GM23338 (cell line): ENCODE data around the gene MRNIP. TPM values are rescaled to one million over a fixed set of nuclear protein-coding genes. Genes with fewer than 3 reads are reported as not detected.

Experiments used
- ATAC-seq: fragments of 200-7000 bp; cut with Tn5 transposase; 3 replicates; pipeline ENCODE4 v1.9.1; 2020
- DNase-seq: peaks from one replicate; pipeline ENCODE4 v3.0.0-alpha.2; 2015; ENCODE audit warnings: low spot score
- H2AFZ ChIP-seq: fragments of 200-600 bp; sonication (generic); 2 replicates; pipeline ENCODE4 v1.8.0; 2016; ENCODE audit warnings: antibody characterized with exemption, mild to moderate bottlenecking, moderate library complexity
- H3F3A ChIP-seq: fragments of 200-600 bp; sonication (generic); replicated peaks from 2 replicates; pipeline ENCODE4 v1.8.0; 2017; ENCODE audit warnings: antibody characterized with exemption, mixed run types, low read depth
- H3K27ac ChIP-seq: fragments of 200-600 bp; sonication (generic); 2 replicates; pipeline ENCODE4 v1.6.1; 2016; ENCODE audit warnings: low read depth
- H3K27me3 ChIP-seq: fragments of 200-600 bp; sonication (generic); 2 replicates; pipeline ENCODE4 v1.8.0; 2016; ENCODE audit warnings: mild to moderate bottlenecking, mixed run types, moderate library complexity; ENCODE audit not compliant: insufficient read depth
- H3K36me3 ChIP-seq: fragments of 200-600 bp; sonication (generic); 2 replicates; pipeline ENCODE4 v1.8.0; 2016; ENCODE audit warnings: mild to moderate bottlenecking; ENCODE audit not compliant: insufficient read depth
- H3K4me1 ChIP-seq: fragments of 200-600 bp; sonication (generic); 2 replicates; pipeline ENCODE4 v1.8.0; 2016; ENCODE audit warnings: mild to moderate bottlenecking, moderate library complexity; ENCODE audit not compliant: insufficient read depth
- H3K4me2 ChIP-seq: fragments of 200-600 bp; sonication (generic); 2 replicates; pipeline ENCODE4 v1.7.1; 2017; ENCODE audit warnings: mixed run types
- H3K4me3 ChIP-seq: fragments of 200-600 bp; sonication (generic); 2 replicates; pipeline ENCODE4 v1.6.1; 2016; ENCODE audit warnings: mixed run types
- H3K79me2 ChIP-seq: fragments of 200-600 bp; sonication (generic); replicated peaks from 2 replicates; pipeline ENCODE4 v1.8.0; 2017; ENCODE audit warnings: mild to moderate bottlenecking; ENCODE audit not compliant: insufficient read depth
- H3K9me2 ChIP-seq: fragments of 200-600 bp; sonication (generic); 2 replicates; pipeline ENCODE4 v1.8.0; 2017; ENCODE audit not compliant: insufficient read depth
- H4K20me1 ChIP-seq: fragments of 200-600 bp; sonication (generic); replicated peaks from 2 replicates; pipeline ENCODE4 v1.8.0; 2017; ENCODE audit warnings: mild to moderate bottlenecking; ENCODE audit not compliant: insufficient read depth
- H3K27ac Mint-ChIP-seq: 2 replicates; pipeline ENCODE4 v1.8.0; 2020; ENCODE audit warnings: inconsistent platforms, mild to moderate bottlenecking, moderate library complexity, mixed read lengths
- H3K27me3 Mint-ChIP-seq: 3 replicates; pipeline ENCODE4 v1.8.0; 2022; ENCODE audit warnings: low read depth, mild to moderate bottlenecking, moderate library complexity, mixed read lengths, inconsistent platforms; ENCODE audit not compliant: insufficient read depth, poor library complexity
- H3K36me3 Mint-ChIP-seq: 3 replicates; pipeline ENCODE4 v1.8.0; 2021; ENCODE audit warnings: low read depth, mild to moderate bottlenecking, inconsistent platforms, moderate library complexity, mixed read lengths
- H3K4me1 Mint-ChIP-seq: 3 replicates; pipeline ENCODE4 v1.8.0; 2020; ENCODE audit warnings: mild to moderate bottlenecking, inconsistent platforms, mixed read lengths
- H3K4me3 Mint-ChIP-seq: 3 replicates; pipeline ENCODE4 v1.8.0; 2021; ENCODE audit warnings: moderate library complexity, mild to moderate bottlenecking, inconsistent platforms, mixed read lengths
- H3K9me3 Mint-ChIP-seq: 3 replicates; pipeline ENCODE4 v1.8.0; 2020; ENCODE audit warnings: moderate library complexity, mild to moderate bottlenecking, inconsistent platforms, mixed read lengths
- CREB1 ChIP-seq: fragments of 250-450 bp; sonication (Bioruptor Pico); IDR thresholded peaks from 2 replicates; pipeline ENCODE4 v1.5.0; 2020; ENCODE audit warnings: low read depth, mild to moderate bottlenecking, moderate library complexity
- EZH2 ChIP-seq: fragments of 200-600 bp; sonication (generic); IDR thresholded peaks from one replicate; pipeline ENCODE4 v1.8.0; 2017; ENCODE audit warnings: antibody characterized with exemption, mild to moderate bottlenecking, low read depth; ENCODE audit not compliant: unreplicated experiment
- EZH2phosphoT487 ChIP-seq: fragments of 200-600 bp; sonication (generic); IDR thresholded peaks from one replicate; pipeline ENCODE4 v1.8.1; 2018; ENCODE audit warnings: antibody characterized with exemption; ENCODE audit not compliant: unreplicated experiment
- JUNB ChIP-seq: IDR thresholded peaks from one replicate; pipeline ENCODE4 v1.6.1; 2016; ENCODE audit warnings: antibody characterized with exemption; ENCODE audit not compliant: unreplicated experiment
- NANOG ChIP-seq: IDR thresholded peaks from 2 replicates; pipeline ENCODE4 v1.6.1; 2016; ENCODE audit warnings: antibody characterized with exemption, borderline replicate concordance
- POLR2AphosphoS5 ChIP-seq: IDR thresholded peaks from 2 replicates; pipeline ENCODE4 v1.6.1; 2016; ENCODE audit warnings: antibody characterized with exemption, low read depth
- STAT1 ChIP-seq: IDR thresholded peaks from one replicate; pipeline ENCODE4 v1.6.1; 2016; ENCODE audit warnings: antibody characterized with exemption; ENCODE audit not compliant: unreplicated experiment
- ZNF114 ChIP-seq: fragments of 250-450 bp; sonication (Bioruptor Pico); IDR thresholded peaks from 2 replicates; pipeline ENCODE4 v1.5.0; 2020; ENCODE audit warnings: mild to moderate bottlenecking, moderate library complexity
- ZNF331 ChIP-seq: fragments of 250-450 bp; sonication (Bioruptor Pico); IDR thresholded peaks from 2 replicates; pipeline ENCODE4 v1.5.0; 2020; ENCODE audit warnings: low read depth, mild to moderate bottlenecking, moderate library complexity
- polyA plus RNA-seq: library from polyadenylated mRNA; unstranded; fragments of >200 nt; fragmentation: Nextera tagmentation; extraction: Ambion mirVana; gene quantifications from 2 replicates; pipeline ENCODE4 v1.2.1, GENCODE V29; 2016
- total RNA-seq: library from RNA; depleted of rRNA; stranded (reverse); fragments of >200 nt; shearing (Covaris generic); gene quantifications from 2 replicates; pipeline ENCODE4 v1.2.3, GENCODE V29; 2014
- TF ChIP-seq, protein P1 (sequence below): fragments of 250-450 bp; sonication (Bioruptor Pico); IDR thresholded peaks from 2 replicates; pipeline ENCODE4 v1.5.0; 2020; ENCODE audit warnings: mild to moderate bottlenecking, moderate library complexity
- TF ChIP-seq, protein P2 (sequence below), 2 experiments: fragments of 200-600 bp in 1 of 2; sonication (generic) in 1 of 2; conservative IDR thresholded peaks; 2 replicates each; pipeline versions ENCODE4 v1.5.1 to v1.6.1; 2016 to 2017; ENCODE audit warnings: antibody characterized with exemption in 2 of 2, low read depth in 2 of 2, mild to moderate bottlenecking in 2 of 2, moderate library complexity in 1 of 2
- TF ChIP-seq, protein P3 (sequence below): IDR thresholded peaks from one replicate; pipeline ENCODE4 v1.6.1; 2018; ENCODE audit warnings: antibody characterized with exemption; ENCODE audit not compliant: unreplicated experiment
- TF ChIP-seq, protein P4 (sequence below): IDR thresholded peaks from 2 replicates; pipeline ENCODE4 v1.6.1; 2016; ENCODE audit warnings: antibody characterized with exemption

MRNIP gene
- total and polyA plus RNA-seq, 2 experiments from 2014 or later, result 18.2 to 34.4 TPM

DNA sequence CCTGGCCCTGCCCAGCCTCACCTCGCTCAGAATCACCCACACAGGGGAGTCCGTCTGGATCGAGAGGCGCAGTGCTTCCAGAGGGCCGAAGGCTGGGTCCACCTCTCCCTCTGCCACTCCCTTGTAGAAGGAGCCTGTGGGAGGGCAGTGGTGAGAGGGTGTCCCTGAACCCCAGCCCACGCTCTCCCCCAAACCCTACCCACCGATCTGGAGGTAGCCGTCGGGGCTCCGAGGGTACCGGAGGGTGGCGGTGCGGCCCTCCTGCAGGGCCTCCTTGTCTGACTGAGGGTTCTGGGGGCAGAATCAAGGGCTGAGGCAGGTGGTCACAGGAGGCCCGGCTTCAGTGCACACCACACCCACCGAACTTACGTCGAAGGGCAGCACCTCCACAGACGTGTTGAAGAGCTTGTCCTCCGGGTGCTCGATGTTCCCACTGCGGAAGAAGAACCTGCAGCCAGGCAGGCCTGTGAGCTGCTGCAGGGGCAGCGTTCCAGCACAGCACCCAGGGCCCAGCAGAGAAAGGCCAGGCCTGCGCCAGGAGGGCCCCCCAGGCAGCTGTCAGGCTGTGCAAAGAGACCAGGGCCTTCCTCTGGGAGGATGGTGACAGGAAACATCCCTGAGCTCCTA is 60.4 kb downstream of the MRNIP start:
- ATAC-seq, result no peak
- H3K27me3 Mint-ChIP-seq, result peaks cover 20% of the 10 kb centered on the region

More for the DNA sequence above, 60.4 kb downstream of the MRNIP start:
- peaks cover 34% of the 10 kb centered on the region for H3K36me3 Mint-ChIP-seq
- Histone ChIP-seq H3K27me3 (no peaks in the 10 kb centered on the region), H3K9me2 (no peaks in the 10 kb centered on the region), H3F3A (peaks cover 10% of the 10 kb centered on the region), H3K27ac (no peak overlapping the region), H3K4me1 (peaks cover 18% of the 10 kb centered on the region), H3K4me2 (no peak overlapping the region), H3K36me3 (no peaks in the 10 kb centered on the region; the same call in 1 of the 2 replicates), H3K79me2 (no peaks in the 10 kb centered on the region), H4K20me1 (peaks cover 9% of the 10 kb centered on the region; the same call in 1 of the 2 replicates), H3K4me3 (no peak overlapping the region), H2AFZ (no peak overlapping the region)
- H3K27ac Mint-ChIP-seq, result no peak overlapping the region
- DNase-seq, result no peak
- peaks cover 23% of the 10 kb centered on the region for H3K4me1 Mint-ChIP-seq
- H3K4me3 Mint-ChIP-seq, result no peak overlapping the region
- no peaks in the 10 kb centered on the region for H3K9me3 Mint-ChIP-seq
- TF ChIP-seq ZNF114 (no peak), POLR2AphosphoS5 (no peak), CREB1 (CRISPR knock-in tag) (no peak), ZNF331 (CRISPR knock-in tag) (no peak), STAT1 (no peak), EZH2 (no peak), EZH2phosphoT487 (no peak), JUNB (no peak), NANOG (no peak)
- TF ChIP-seq, protein P1, sequence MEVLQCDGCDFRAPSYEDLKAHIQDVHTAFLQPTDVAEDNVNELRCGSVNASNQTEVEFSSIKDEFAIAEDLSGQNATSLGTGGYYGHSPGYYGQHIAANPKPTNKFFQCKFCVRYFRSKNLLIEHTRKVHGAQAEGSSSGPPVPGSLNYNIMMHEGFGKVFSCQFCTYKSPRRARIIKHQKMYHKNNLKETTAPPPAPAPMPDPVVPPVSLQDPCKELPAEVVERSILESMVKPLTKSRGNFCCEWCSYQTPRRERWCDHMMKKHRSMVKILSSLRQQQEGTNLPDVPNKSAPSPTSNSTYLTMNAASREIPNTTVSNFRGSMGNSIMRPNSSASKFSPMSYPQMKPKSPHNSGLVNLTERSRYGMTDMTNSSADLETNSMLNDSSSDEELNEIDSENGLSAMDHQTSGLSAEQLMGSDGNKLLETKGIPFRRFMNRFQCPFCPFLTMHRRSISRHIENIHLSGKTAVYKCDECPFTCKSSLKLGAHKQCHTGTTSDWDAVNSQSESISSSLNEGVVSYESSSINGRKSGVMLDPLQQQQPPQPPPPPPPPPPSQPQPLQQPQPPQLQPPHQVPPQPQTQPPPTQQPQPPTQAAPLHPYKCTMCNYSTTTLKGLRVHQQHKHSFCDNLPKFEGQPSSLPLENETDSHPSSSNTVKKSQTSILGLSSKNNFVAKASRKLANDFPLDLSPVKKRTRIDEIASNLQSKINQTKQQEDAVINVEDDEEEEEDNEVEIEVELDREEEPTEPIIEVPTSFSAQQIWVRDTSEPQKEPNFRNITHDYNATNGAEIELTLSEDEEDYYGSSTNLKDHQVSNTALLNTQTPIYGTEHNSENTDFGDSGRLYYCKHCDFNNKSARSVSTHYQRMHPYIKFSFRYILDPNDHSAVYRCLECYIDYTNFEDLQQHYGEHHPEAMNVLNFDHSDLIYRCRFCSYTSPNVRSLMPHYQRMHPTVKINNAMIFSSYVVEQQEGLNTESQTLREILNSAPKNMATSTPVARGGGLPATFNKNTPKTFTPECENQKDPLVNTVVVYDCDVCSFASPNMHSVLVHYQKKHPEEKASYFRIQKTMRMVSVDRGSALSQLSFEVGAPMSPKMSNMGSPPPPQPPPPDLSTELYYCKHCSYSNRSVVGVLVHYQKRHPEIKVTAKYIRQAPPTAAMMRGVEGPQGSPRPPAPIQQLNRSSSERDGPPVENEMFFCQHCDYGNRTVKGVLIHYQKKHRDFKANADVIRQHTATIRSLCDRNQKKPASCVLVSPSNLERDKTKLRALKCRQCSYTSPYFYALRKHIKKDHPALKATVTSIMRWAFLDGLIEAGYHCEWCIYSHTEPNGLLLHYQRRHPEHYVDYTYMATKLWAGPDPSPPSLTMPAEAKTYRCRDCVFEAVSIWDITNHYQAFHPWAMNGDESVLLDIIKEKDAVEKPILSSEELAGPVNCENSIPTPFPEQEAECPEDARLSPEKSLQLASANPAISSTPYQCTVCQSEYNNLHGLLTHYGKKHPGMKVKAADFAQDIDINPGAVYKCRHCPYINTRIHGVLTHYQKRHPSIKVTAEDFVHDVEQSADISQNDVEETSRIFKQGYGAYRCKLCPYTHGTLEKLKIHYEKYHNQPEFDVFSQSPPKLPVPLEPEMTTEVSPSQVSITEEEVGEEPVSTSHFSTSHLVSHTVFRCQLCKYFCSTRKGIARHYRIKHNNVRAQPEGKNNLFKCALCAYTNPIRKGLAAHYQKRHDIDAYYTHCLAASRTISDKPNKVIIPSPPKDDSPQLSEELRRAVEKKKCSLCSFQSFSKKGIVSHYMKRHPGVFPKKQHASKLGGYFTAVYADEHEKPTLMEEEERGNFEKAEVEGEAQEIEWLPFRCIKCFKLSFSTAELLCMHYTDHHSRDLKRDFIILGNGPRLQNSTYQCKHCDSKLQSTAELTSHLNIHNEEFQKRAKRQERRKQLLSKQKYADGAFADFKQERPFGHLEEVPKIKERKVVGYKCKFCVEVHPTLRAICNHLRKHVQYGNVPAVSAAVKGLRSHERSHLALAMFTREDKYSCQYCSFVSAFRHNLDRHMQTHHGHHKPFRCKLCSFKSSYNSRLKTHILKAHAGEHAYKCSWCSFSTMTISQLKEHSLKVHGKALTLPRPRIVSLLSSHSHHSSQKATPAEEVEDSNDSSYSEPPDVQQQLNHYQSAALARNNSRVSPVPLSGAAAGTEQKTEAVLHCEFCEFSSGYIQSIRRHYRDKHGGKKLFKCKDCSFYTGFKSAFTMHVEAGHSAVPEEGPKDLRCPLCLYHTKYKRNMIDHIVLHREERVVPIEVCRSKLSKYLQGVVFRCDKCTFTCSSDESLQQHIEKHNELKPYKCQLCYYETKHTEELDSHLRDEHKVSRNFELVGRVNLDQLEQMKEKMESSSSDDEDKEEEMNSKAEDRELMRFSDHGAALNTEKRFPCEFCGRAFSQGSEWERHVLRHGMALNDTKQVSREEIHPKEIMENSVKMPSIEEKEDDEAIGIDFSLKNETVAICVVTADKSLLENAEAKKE (CRISPR knock-in tag), result no peak
- TF ChIP-seq, protein P2, sequence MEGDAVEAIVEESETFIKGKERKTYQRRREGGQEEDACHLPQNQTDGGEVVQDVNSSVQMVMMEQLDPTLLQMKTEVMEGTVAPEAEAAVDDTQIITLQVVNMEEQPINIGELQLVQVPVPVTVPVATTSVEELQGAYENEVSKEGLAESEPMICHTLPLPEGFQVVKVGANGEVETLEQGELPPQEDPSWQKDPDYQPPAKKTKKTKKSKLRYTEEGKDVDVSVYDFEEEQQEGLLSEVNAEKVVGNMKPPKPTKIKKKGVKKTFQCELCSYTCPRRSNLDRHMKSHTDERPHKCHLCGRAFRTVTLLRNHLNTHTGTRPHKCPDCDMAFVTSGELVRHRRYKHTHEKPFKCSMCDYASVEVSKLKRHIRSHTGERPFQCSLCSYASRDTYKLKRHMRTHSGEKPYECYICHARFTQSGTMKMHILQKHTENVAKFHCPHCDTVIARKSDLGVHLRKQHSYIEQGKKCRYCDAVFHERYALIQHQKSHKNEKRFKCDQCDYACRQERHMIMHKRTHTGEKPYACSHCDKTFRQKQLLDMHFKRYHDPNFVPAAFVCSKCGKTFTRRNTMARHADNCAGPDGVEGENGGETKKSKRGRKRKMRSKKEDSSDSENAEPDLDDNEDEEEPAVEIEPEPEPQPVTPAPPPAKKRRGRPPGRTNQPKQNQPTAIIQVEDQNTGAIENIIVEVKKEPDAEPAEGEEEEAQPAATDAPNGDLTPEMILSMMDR (conservative IDR thresholded peaks at IDR 0.05; ENCODE audit: low read depth in 2 of 2), result no peak
- TF ChIP-seq, protein P3, sequence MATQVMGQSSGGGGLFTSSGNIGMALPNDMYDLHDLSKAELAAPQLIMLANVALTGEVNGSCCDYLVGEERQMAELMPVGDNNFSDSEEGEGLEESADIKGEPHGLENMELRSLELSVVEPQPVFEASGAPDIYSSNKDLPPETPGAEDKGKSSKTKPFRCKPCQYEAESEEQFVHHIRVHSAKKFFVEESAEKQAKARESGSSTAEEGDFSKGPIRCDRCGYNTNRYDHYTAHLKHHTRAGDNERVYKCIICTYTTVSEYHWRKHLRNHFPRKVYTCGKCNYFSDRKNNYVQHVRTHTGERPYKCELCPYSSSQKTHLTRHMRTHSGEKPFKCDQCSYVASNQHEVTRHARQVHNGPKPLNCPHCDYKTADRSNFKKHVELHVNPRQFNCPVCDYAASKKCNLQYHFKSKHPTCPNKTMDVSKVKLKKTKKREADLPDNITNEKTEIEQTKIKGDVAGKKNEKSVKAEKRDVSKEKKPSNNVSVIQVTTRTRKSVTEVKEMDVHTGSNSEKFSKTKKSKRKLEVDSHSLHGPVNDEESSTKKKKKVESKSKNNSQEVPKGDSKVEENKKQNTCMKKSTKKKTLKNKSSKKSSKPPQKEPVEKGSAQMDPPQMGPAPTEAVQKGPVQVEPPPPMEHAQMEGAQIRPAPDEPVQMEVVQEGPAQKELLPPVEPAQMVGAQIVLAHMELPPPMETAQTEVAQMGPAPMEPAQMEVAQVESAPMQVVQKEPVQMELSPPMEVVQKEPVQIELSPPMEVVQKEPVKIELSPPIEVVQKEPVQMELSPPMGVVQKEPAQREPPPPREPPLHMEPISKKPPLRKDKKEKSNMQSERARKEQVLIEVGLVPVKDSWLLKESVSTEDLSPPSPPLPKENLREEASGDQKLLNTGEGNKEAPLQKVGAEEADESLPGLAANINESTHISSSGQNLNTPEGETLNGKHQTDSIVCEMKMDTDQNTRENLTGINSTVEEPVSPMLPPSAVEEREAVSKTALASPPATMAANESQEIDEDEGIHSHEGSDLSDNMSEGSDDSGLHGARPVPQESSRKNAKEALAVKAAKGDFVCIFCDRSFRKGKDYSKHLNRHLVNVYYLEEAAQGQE, result no peak
- TF ChIP-seq, protein P4, sequence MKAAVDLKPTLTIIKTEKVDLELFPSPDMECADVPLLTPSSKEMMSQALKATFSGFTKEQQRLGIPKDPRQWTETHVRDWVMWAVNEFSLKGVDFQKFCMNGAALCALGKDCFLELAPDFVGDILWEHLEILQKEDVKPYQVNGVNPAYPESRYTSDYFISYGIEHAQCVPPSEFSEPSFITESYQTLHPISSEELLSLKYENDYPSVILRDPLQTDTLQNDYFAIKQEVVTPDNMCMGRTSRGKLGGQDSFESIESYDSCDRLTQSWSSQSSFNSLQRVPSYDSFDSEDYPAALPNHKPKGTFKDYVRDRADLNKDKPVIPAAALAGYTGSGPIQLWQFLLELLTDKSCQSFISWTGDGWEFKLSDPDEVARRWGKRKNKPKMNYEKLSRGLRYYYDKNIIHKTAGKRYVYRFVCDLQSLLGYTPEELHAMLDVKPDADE, result no peak
